ENCODE data around the gene SMIM35.

The SMIM35 gene

DNA sequence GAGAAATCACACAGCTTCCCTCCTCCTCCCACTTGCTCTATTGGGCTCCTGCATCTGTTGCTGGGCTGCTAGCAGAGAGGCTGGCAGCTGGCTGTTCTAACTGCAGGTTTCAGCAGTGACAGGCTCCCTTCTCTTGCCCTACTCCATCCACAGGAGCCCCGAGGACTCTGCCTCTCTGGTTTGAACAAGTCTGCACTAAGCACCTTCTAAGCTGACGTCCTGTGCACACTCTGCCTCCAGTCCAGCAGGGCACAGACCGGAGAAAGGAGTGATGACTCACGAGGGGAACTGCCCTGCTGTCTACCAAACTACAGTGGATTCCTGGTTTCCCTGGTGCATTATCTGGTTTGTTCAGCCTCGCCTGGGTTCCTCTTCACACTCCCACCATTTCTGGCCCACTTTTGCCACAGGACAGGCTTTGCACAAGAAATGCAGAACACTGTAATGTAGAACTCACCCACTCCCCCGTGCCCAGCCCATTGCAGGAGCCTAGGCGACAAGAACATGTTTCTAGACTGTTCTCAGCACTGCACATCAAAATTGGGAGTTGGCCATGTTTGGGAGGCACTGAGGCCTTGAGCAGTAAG lies 74.6 kb downstream of the SMIM35 start:
- H3K27me3 ChIP-seq (ENCODE audit: control insufficient read depth, low read length): no peaks in the 10 kb centered on the region
- no peaks in the 10 kb centered on the region for H3K9me2 ChIP-seq (replicated peaks; ENCODE audit: control insufficient read depth, low read length)
- peak overlapping the region; percentile 73 for H3K4me2 ChIP-seq (ENCODE audit: low read length)
- H3K9me3 ChIP-seq (ENCODE audit: control insufficient read depth, insufficient read depth, low read length): peaks cover 4% of the 10 kb centered on the region; the same call in 1 of the 2 replicates
- H3K27ac ChIP-seq (ENCODE audit: low read depth, low read length): peak overlapping the region; percentile 99
- peaks cover 72% of the 10 kb centered on the region for H3K4me1 ChIP-seq (ENCODE audit: control insufficient read depth, low read length)
- H3K4me3 ChIP-seq (ENCODE audit: low read length): peak overlapping the region; percentile 48
- H4K20me1 ChIP-seq (ENCODE audit: control insufficient read depth, insufficient read depth, low read depth, low read length): no peaks in the 10 kb centered on the region
- 0 out of 2 replicates have a peak, but pooled peaks cover 2% of the 10 kb centered on the region for H3K36me3 ChIP-seq (ENCODE audit: control insufficient read depth, low read length)
- TF ChIP-seq, protein P1, sequence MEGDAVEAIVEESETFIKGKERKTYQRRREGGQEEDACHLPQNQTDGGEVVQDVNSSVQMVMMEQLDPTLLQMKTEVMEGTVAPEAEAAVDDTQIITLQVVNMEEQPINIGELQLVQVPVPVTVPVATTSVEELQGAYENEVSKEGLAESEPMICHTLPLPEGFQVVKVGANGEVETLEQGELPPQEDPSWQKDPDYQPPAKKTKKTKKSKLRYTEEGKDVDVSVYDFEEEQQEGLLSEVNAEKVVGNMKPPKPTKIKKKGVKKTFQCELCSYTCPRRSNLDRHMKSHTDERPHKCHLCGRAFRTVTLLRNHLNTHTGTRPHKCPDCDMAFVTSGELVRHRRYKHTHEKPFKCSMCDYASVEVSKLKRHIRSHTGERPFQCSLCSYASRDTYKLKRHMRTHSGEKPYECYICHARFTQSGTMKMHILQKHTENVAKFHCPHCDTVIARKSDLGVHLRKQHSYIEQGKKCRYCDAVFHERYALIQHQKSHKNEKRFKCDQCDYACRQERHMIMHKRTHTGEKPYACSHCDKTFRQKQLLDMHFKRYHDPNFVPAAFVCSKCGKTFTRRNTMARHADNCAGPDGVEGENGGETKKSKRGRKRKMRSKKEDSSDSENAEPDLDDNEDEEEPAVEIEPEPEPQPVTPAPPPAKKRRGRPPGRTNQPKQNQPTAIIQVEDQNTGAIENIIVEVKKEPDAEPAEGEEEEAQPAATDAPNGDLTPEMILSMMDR (IDR thresholded peaks at IDR 0.05; ENCODE audit: low read depth, low read length, poor library complexity, severe bottlenecking): no peak
- no peak for TF ChIP-seq EZH2phosphoT487 (IDR thresholded peaks at IDR 0.05; ENCODE audit: borderline replicate concordance, low read length)
- no peaks in the 10 kb centered on the region for H3K79me2 ChIP-seq (ENCODE audit: control insufficient read depth, low read length)
- peaks cover 42% of the 10 kb centered on the region for H3F3A ChIP-seq (ENCODE audit: control insufficient read depth, insufficient read depth)

DNA sequence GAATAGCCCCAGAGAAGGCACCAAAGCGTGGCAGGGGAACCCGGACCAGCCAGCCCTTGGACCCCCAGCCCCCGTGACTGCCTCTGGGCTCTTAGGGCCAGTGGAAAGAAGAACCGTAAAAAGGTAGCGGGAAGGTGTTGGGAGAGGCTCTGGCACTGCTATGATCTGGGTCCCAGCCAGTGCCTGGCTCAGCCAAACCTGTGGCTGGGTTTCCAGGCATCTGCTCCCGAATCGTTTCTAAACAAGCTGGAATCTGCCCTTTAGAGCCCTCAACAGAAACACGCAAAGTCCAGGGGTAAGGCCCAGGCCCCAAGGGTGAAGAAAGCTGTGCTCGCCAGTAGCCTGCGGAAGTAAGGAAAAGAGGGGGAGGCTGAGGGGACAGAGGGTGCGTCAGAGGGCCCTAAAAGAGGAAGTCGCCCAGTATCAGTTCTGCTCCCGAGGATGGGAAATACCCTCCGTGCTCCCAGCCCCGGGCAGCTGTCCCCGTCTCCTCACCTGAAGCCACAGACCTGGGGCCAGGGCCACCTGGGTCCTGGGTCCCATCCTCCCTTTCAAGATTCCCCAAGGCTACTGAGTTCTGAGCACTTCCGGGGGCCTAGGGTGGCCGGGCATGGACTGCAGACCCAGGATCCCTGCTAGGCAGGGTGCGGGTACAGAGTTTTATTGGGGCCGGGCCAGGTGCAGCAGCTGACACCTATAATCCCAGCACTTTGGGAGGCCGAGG lies 75.9 kb downstream of the SMIM35 start:
- H3K27ac ChIP-seq (ENCODE audit: low read depth, low read length): peak overlapping the region; percentile 99
- no peaks in the 10 kb centered on the region for H4K20me1 ChIP-seq (ENCODE audit: control insufficient read depth, insufficient read depth, low read depth, low read length)
- no peaks in the 10 kb centered on the region for H3K27me3 ChIP-seq (ENCODE audit: control insufficient read depth, low read length)
- H3K36me3 ChIP-seq (ENCODE audit: control insufficient read depth, low read length): 0 out of 2 replicates have a peak, but pooled peaks cover 2% of the 10 kb centered on the region
- peaks cover 82% of the 10 kb centered on the region for H3K4me1 ChIP-seq (ENCODE audit: control insufficient read depth, low read length)
- TF ChIP-seq, protein P1 (IDR thresholded peaks at IDR 0.05; ENCODE audit: low read depth, low read length, poor library complexity, severe bottlenecking): no peak
- no peak for TF ChIP-seq EZH2phosphoT487 (IDR thresholded peaks at IDR 0.05; ENCODE audit: borderline replicate concordance, low read length)
- H3K9me2 ChIP-seq (replicated peaks; ENCODE audit: control insufficient read depth, low read length): no peaks in the 10 kb centered on the region
- H3K79me2 ChIP-seq (ENCODE audit: control insufficient read depth, low read length): no peaks in the 10 kb centered on the region
- peak overlapping the region; percentile 73 for H3K4me2 ChIP-seq (ENCODE audit: low read length)
- H3K4me3 ChIP-seq (ENCODE audit: low read length): peak overlapping the region; percentile 65
- H3F3A ChIP-seq (ENCODE audit: control insufficient read depth, insufficient read depth): peaks cover 45% of the 10 kb centered on the region
- no peaks in the 10 kb centered on the region for H3K9me3 ChIP-seq (ENCODE audit: control insufficient read depth, insufficient read depth, low read length)

DNA sequence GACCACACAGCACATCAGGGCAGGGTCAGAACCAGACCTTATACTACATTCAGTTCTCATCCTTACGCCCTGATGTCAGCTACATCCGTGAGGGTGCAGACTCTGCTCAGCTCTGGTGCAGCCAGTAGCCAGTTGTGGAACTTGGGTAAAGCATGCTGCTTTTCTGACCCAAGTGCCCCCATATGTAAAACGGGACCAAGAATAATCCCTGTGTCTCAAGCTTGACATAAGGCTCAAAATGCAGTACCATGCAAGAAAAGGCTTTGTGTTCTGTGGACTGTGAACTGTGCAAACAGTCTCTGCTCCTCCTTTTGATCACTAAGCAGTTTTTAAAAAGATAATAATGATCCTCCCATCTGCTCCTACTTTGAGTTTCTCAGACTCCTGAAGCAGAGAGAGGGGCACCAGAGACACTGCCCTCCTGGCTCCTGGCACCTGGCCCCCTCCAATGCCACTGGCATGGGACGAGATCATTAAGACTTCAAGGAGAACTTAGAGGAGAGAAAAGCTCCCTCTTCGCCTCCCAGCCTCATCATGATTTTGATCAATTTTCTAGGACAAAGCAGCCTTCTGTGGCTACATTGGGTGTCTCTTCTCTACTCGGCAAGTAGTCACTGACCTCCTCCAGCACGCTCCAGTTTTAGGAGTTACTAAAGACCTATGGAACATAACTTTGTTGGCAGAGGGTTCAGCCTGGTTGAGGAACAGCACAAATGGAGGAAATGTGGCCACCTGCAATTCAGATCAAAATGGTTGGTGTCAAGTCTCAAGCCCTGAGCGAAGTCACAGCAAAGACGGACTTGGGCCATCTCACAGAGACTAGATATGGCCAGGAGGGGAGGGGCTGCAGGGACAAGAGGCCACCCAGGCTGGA lies 76.7 kb downstream of the SMIM35 start:
- no peaks in the 10 kb centered on the region for H3K79me2 ChIP-seq (ENCODE audit: control insufficient read depth, low read length)
- peak overlapping the region; percentile 99 for H3K27ac ChIP-seq (ENCODE audit: low read depth, low read length)
- H4K20me1 ChIP-seq (ENCODE audit: control insufficient read depth, insufficient read depth, low read depth, low read length): no peaks in the 10 kb centered on the region
- H3K4me3 ChIP-seq (ENCODE audit: low read length): peak overlapping the region; percentile 65
- H3K4me1 ChIP-seq (ENCODE audit: control insufficient read depth, low read length): peaks cover 82% of the 10 kb centered on the region
- TF ChIP-seq, protein P1 (IDR thresholded peaks at IDR 0.05; ENCODE audit: low read depth, low read length, poor library complexity, severe bottlenecking): no peak
- TF ChIP-seq EZH2phosphoT487 (IDR thresholded peaks at IDR 0.05; ENCODE audit: borderline replicate concordance, low read length): no peak
- no peaks in the 10 kb centered on the region for H3K9me2 ChIP-seq (replicated peaks; ENCODE audit: control insufficient read depth, low read length)
- H3K4me2 ChIP-seq (ENCODE audit: low read length): peak overlapping the region; percentile 73
- H3K27me3 ChIP-seq (ENCODE audit: control insufficient read depth, low read length): no peaks in the 10 kb centered on the region
- peaks cover 52% of the 10 kb centered on the region for H3F3A ChIP-seq (ENCODE audit: control insufficient read depth, insufficient read depth)
- 0 out of 2 replicates have a peak, but pooled peaks cover 2% of the 10 kb centered on the region for H3K36me3 ChIP-seq (ENCODE audit: control insufficient read depth, low read length)
- H3K9me3 ChIP-seq (ENCODE audit: control insufficient read depth, insufficient read depth, low read length): no peaks in the 10 kb centered on the region

Data from DOHH2 (cell line).